Measurements from ENCODE around the gene MYH13. TPM values are rescaled to one million over a fixed set of nuclear protein-coding genes. Genes with fewer than 3 reads are reported as not detected.

The MYH13 gene
- total RNA-seq, 1 donor from 2014 or later = not detected

DNA sequence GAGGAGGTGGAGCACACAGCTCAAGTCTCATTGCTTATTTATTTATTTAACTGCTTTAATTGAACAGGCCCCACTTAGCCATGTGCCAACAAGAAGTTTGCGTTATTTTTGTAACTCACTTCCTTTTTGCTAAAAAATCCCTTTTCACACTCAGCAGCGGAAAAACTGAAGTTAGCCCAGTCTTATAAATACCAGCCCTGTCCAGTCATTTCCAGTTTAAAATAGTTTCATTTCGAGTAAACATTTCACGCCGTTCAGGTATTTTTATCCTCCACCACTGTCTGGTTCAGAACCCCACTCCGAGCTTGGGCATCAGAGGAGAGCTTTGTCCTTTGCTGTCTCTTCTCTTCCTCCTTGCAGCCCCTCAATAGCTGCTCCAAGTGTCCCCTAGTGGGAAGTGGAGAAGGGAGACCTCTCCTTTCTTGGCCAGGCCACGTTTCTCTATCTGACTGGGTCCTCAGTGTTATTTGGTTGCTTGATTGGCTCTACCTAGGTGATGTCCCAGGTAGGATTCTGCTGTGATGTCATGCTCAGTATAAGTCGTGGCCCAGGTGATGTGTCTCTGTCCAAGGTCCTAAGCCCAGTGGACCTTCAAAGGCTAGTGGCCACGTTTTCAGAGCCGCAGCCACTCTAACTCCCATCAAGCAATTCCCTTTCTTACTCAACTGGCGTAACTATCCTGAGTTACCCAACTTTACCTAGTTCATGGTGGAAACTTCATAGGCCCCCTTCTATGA is 121.4 kb downstream of the MYH13 start:
- DNase-seq (ENCODE audit: low spot score) = no peak

Other genes with a start within 250 kb of the MYH13 start
- 26.7 TPM for gene GAS7, start 174.4 kb downstream of the MYH13 start, total RNA-seq
- gene MYH8, start 48.9 kb upstream of the MYH13 start, total RNA-seq = not detected
- not detected for gene MYH4, start 96.6 kb upstream of the MYH13 start, total RNA-seq
- gene MYH1, start 145.5 kb upstream of the MYH13 start, total RNA-seq = 0.52 TPM
- gene MYH2, start 176.7 kb upstream of the MYH13 start, total RNA-seq = 2.4 TPM